ENCODE measurements around the gene SMTN. TPM values are rescaled to one million over a fixed set of nuclear protein-coding genes. Genes with fewer than 3 reads are reported as not detected.
A peak's percentile ranks its signal among the peaks of the same experiment; 100 is the strongest.

SMTN gene
- total RNA-seq, 1 donor from 2014 or later = 55.0 TPM

DNA sequence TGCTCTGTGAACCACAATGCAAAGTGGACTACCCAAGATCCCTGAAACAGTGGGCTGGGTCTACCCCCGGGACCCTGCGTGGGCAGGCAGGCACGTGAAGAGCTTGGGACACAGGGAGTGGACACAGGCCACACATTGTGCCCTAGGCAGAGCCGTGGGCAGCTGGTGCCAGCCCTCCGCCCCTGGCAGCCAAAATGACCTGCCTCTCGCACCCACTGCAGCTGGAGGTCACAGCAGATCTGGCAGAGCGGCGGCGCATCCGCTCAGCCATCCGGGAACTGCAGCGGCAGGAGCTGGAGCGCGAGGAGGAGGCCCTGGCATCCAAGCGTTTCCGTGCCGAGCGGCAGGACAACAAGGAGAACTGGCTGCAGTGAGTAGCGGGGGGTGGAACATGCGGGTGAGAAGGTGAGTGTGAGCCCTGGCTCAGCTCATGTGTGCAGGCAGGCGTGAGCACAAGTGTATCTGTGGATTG lies 6.7 kb downstream of the SMTN start:
- Mint-ChIP-seq H3K9me3 (no peaks in the 10 kb centered on the region), H3K4me3 (no peak overlapping the region), H3K27me3 (ENCODE audit: low read depth) (peaks cover 5% of the 10 kb centered on the region), H3K4me1 (peaks cover 26% of the 10 kb centered on the region), H3K36me3 (ENCODE audit: low read depth) (no peaks in the 10 kb centered on the region), H3K27ac (ENCODE audit: unreplicated experiment) (peak overlapping the region; percentile 91)
- TF ChIP-seq, protein P1, sequence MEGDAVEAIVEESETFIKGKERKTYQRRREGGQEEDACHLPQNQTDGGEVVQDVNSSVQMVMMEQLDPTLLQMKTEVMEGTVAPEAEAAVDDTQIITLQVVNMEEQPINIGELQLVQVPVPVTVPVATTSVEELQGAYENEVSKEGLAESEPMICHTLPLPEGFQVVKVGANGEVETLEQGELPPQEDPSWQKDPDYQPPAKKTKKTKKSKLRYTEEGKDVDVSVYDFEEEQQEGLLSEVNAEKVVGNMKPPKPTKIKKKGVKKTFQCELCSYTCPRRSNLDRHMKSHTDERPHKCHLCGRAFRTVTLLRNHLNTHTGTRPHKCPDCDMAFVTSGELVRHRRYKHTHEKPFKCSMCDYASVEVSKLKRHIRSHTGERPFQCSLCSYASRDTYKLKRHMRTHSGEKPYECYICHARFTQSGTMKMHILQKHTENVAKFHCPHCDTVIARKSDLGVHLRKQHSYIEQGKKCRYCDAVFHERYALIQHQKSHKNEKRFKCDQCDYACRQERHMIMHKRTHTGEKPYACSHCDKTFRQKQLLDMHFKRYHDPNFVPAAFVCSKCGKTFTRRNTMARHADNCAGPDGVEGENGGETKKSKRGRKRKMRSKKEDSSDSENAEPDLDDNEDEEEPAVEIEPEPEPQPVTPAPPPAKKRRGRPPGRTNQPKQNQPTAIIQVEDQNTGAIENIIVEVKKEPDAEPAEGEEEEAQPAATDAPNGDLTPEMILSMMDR (conservative IDR thresholded peaks at IDR 0.05) = no peak
- DNase-seq (ENCODE audit: low read depth, low spot score) = no peak

DNA sequence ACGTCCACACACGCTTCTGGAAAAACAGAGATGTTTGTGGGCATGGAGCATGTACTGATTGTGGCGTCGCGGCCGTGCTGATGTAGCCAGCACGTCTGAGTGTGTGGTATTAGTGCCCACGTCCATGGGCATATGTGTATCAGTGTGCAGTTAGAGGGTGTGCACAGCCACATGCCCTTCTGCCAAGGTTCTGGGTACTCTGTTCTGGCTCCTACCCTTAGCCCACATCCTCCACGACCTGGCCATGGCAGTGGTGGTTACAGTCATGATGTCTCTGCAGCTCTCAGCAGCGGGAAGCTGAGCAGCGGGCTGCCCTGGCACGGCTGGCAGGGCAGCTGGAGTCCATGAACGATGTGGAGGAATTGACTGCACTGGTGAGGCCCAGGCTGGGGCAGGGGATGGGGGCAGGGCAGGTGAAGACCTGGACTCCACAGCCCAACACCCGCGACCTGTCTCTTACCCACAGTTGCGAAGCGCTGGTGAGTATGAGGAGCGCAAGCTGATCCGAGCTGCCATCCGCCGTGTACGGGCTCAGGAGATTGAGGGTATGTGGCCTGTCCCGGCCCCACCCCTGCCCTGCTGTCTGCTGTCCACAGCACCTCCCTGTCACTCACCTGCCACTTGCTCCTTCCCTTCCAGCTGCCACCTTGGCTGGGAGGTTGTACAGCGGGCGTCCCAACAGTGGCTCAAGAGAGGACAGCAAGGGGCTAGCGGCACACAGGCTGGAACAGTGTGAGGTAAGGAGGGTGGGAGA lies 7.3 kb downstream of the SMTN start:
- H3K36me3 Mint-ChIP-seq (ENCODE audit: low read depth) = no peaks in the 10 kb centered on the region
- TF ChIP-seq, protein P1 (conservative IDR thresholded peaks at IDR 0.05) = no peak
- no peaks in the 10 kb centered on the region for H3K9me3 Mint-ChIP-seq
- no peak overlapping the region for H3K4me3 Mint-ChIP-seq
- peaks cover 5% of the 10 kb centered on the region for H3K27me3 Mint-ChIP-seq (ENCODE audit: low read depth)
- H3K4me1 Mint-ChIP-seq = peaks cover 21% of the 10 kb centered on the region
- no peak for DNase-seq (ENCODE audit: low read depth, low spot score)
- peak overlapping the region; percentile 91 for H3K27ac Mint-ChIP-seq (ENCODE audit: unreplicated experiment)

DNA sequence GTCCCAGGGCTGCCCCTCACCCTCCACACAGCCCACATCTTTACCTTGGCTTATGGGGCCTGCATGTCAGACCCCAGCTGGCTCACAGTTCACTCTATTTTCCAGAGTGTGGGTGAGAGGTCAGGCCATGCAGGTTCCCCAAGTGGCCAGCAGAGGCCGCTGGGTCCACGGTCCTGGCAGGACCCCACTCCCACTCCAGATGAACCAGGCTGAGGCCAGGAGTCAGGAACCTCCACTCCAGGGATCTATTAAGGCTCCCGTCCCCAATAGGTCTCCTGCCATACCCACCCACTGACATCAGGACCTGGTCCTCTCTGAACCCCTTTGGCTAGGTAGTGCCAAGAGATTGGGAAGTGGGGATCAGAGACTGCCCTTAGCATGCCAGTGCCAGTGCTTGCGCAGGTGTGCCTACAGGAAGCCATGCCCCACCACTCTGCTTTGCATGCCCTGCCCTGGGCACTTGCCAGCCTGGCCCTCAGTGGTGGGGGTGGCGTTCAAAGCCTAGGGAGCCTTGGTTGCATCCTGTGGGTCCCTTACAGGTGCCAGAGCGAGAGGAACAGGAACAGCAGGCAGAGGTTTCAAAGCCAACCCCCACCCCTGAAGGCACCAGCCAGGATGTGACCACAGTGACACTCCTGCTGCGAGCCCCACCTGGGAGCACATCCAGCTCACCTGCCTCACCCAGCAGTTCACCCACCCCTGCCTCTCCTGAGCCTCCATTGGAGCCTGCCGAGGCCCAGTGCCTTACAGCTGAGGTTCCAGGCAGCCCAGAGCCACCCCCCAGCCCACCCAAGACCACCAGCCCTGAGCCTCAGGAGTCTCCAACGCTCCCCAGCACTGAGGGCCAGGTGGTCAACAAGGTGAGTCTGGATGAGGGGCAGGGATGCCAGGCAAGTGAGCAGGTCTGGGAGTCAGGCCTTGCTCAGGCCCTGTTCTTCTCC lies 8.3 kb downstream of the SMTN start:
- H3K27me3 Mint-ChIP-seq (ENCODE audit: low read depth) = peaks cover 2% of the 10 kb centered on the region
- peak; percentile 58 for DNase-seq (ENCODE audit: low read depth, low spot score)
- no peaks in the 10 kb centered on the region for H3K36me3 Mint-ChIP-seq (ENCODE audit: low read depth)
- H3K4me3 Mint-ChIP-seq = peak overlapping the region; percentile 74
- H3K4me1 Mint-ChIP-seq = peaks cover 11% of the 10 kb centered on the region
- TF ChIP-seq, protein P1 (conservative IDR thresholded peaks at IDR 0.05) = peak; percentile 73
- H3K27ac Mint-ChIP-seq (ENCODE audit: unreplicated experiment) = no peak overlapping the region
- no peaks in the 10 kb centered on the region for H3K9me3 Mint-ChIP-seq

DNA sequence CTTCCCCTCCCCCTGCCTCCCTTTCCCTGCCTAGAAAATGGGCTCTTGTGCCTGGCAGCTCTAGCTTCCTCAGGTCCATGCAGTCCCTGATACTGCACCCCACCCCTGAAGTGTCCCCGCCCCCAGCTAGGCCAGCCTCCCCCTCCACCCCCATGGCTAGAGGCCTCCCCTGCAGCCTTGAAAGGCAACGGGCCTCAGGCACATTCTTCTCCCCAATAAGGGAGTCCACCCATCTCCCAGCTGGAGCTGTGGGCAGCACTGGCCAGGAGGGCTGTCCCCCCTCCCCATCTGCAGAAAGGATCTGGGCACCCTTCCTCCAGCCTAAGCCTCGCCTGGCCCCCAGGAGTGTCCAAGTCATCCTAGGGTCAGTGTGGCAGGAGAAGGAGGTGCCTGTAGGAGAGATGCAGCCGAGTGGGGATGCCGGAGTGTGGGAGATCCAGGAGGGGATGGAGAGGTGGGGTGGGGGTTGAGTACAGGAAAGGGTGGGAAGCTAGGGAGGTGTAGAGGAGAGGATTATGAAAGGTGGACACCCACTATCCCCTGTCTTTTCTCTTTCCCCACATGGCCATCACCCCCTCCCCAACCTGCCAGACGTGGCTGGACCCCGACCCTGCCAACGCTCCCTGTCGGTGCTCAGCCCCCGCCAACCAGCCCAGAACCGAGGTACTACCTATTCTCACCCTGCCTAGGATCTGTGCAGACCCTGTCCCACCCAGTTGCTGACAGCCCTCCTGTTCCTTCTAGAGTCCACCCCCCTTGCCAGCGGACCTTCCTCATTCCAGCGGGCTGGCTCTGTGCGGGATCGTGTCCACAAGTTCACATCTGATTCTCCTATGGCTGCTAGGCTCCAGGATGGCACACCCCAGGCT lies 9.3 kb downstream of the SMTN start:
- TF ChIP-seq, protein P1 (conservative IDR thresholded peaks at IDR 0.05) = no peak
- H3K4me3 Mint-ChIP-seq = no peak overlapping the region
- no peaks in the 10 kb centered on the region for H3K9me3 Mint-ChIP-seq
- peaks cover 7% of the 10 kb centered on the region for H3K4me1 Mint-ChIP-seq
- H3K36me3 Mint-ChIP-seq (ENCODE audit: low read depth) = no peaks in the 10 kb centered on the region
- no peak for DNase-seq (ENCODE audit: low read depth, low spot score)
- peaks cover 2% of the 10 kb centered on the region for H3K27me3 Mint-ChIP-seq (ENCODE audit: low read depth)
- no peak overlapping the region for H3K27ac Mint-ChIP-seq (ENCODE audit: unreplicated experiment)

Measured in neural crest cell (in vitro differentiated cells).